K562 (cell line): ENCODE data around the gene PPP4R3A. TPM values are rescaled to one million over a fixed set of nuclear protein-coding genes. Genes with fewer than 3 reads are reported as not detected.

Experiments
- ATF7 ChIP-seq: fragments of 450-650 bp; IDR thresholded peaks from 2 replicates; pipeline ENCODE4 v1.7.1; 2014; ENCODE audit warnings: mild to moderate bottlenecking, moderate library complexity
- BCL6 ChIP-seq: fragments of 250-450 bp; sonication (Bioruptor Pico); IDR thresholded peaks from 2 replicates; pipeline ENCODE4 v1.4.0; 2020
- BHLHE40 ChIP-seq: IDR thresholded peaks from 2 replicates; pipeline ENCODE4 v1.6.1; 2011; ENCODE audit warnings: low read length, improper control_type of control experiment
- ELF1 ChIP-seq: fragments of 200-800 bp; sonication (Bioruptor generic); IDR thresholded peaks from 2 replicates; pipeline ENCODE4 v1.6.1; 2016; ENCODE audit warnings: missing genetic modification characterization, missing compliant biosample characterization
- ETV5 ChIP-seq: sonication (generic); formaldehyde crosslinking; IDR thresholded peaks from 2 replicates; pipeline ENCODE4 v1.4.0; 2020; ENCODE audit warnings: low read depth, mild to moderate bottlenecking, missing genetic modification reagents
- HCFC1 ChIP-seq: IDR thresholded peaks from 2 replicates; pipeline ENCODE4 v1.6.1; 2012; ENCODE audit warnings: low read depth, low read length, improper control_type of control experiment
- KLF10 ChIP-seq: fragments of 250-450 bp; sonication (Bioruptor Pico); IDR thresholded peaks from 2 replicates; pipeline ENCODE4 v1.6.1; 2021; ENCODE audit warnings: matching md5 sums
- POLR2AphosphoS2 ChIP-seq: IDR thresholded peaks from 2 replicates; pipeline ENCODE4 v1.6.1; 2012; ENCODE audit warnings: low read length, improper control_type of control experiment
- SRSF3 ChIP-seq: fragments of 200-400 bp; formaldehyde crosslinking; IDR thresholded peaks from 2 replicates; pipeline ENCODE4 v1.6.1; 2016; ENCODE audit warnings: mild to moderate bottlenecking, low read length, moderate library complexity; ENCODE audit not compliant: insufficient read depth
- TCF7L2 ChIP-seq: fragments of 150-350 bp; IDR thresholded peaks from 2 replicates; pipeline ENCODE4 v1.6.1; 2016; ENCODE audit warnings: low read depth, mild to moderate bottlenecking, low read length, moderate library complexity
- ZBTB49 ChIP-seq: sonication (generic); formaldehyde crosslinking; IDR thresholded peaks from 2 replicates; pipeline ENCODE4 v1.8.0; 2022; ENCODE audit warnings: missing genetic modification reagents, mild to moderate bottlenecking, borderline replicate concordance
- ZNF121 ChIP-seq: sonication (generic); formaldehyde crosslinking; conservative IDR thresholded peaks from 2 replicates; pipeline ENCODE4 v1.8.0; 2022; ENCODE audit warnings: missing genetic modification reagents
- ZNF175 ChIP-seq: fragments of 200-800 bp; sonication (Bioruptor generic); IDR thresholded peaks from 2 replicates; pipeline ENCODE4 v1.6.1; 2016; ENCODE audit warnings: low read depth, mild to moderate bottlenecking, missing genetic modification characterization, missing compliant biosample characterization
- ZNF277 ChIP-seq: fragments of 250-450 bp; sonication (Bioruptor Pico); IDR thresholded peaks from 2 replicates; pipeline ENCODE4 v1.8.0; 2022; ENCODE audit warnings: inconsistent platforms, mild to moderate bottlenecking, moderate library complexity, borderline replicate concordance
- ZNF589 ChIP-seq: fragments of 200-800 bp; sonication (Bioruptor generic); IDR thresholded peaks from 2 replicates; pipeline ENCODE4 v1.6.1; 2016; ENCODE audit warnings: low read depth, missing genetic modification characterization, missing compliant biosample characterization
- ZNF707 ChIP-seq: fragments of 250-450 bp; sonication (Bioruptor Pico); conservative IDR thresholded peaks from 2 replicates; pipeline ENCODE4 v1.8.0; 2022; ENCODE audit warnings: inconsistent platforms, mild to moderate bottlenecking, moderate library complexity
- polyA plus RNA-seq, 8 experiments: library from polyadenylated mRNA; depleted of rRNA in 4 of 8; stranded (reverse) in 5 of 8; unstranded in 3 of 8; fragments of >200 nt; fragmentation: Nextera tagmentation in 2 of 8; fragmentation: Illumina TruSeq in 1 of 8; extraction: Ambion mirVana in 2 of 8; extraction: Trizol in 1 of 8; gene quantifications; 2 replicates each; pipeline versions ENCODE4 v1.2.1 to v1.2.3, GENCODE V29; 2011 to 2014; ENCODE audit warnings: inconsistent platforms in 1 of 8, missing spikeins in 1 of 8
- total RNA-seq, 7 experiments: library from RNA; depleted of rRNA in 6 of 7; stranded (reverse); fragments of >200 nt in 6 of 7; fragmentation: Illumina TruSeq in 2 of 7; extraction: Trizol in 2 of 7; gene quantifications; 2 replicates each; pipeline versions ENCODE4 v1.2.1 to v1.2.3, GENCODE V29; 2011 to 2021; ENCODE audit warnings: low replicate concordance in 1 of 7
- TF ChIP-seq, protein P1 (sequence below): fragments of 450-650 bp; conservative IDR thresholded peaks from 2 replicates; pipeline ENCODE4 v1.6.1; 2016; ENCODE audit warnings: missing genetic modification characterization, low read depth, mild to moderate bottlenecking, control low read depth, missing compliant biosample characterization
- TF ChIP-seq, protein P2 (sequence below): sonication (generic); formaldehyde crosslinking; IDR thresholded peaks from 2 replicates; pipeline ENCODE4 v1.8.0; 2022; ENCODE audit warnings: mild to moderate bottlenecking, missing genetic modification reagents
- TF ChIP-seq, protein P3 (sequence below): fragments of 450-650 bp; formaldehyde crosslinking; IDR thresholded peaks from 2 replicates; pipeline ENCODE4 v1.4.0; 2020; ENCODE audit warnings: mild to moderate bottlenecking, mixed read lengths

PPP4R3A gene
- total and polyA plus RNA-seq, 9 of the 15 experiments (the other 6 are each of a cell fraction or from before 2014, with no cell fraction given) = 9.5 to 54.9 (median 44.9) TPM

DNA sequence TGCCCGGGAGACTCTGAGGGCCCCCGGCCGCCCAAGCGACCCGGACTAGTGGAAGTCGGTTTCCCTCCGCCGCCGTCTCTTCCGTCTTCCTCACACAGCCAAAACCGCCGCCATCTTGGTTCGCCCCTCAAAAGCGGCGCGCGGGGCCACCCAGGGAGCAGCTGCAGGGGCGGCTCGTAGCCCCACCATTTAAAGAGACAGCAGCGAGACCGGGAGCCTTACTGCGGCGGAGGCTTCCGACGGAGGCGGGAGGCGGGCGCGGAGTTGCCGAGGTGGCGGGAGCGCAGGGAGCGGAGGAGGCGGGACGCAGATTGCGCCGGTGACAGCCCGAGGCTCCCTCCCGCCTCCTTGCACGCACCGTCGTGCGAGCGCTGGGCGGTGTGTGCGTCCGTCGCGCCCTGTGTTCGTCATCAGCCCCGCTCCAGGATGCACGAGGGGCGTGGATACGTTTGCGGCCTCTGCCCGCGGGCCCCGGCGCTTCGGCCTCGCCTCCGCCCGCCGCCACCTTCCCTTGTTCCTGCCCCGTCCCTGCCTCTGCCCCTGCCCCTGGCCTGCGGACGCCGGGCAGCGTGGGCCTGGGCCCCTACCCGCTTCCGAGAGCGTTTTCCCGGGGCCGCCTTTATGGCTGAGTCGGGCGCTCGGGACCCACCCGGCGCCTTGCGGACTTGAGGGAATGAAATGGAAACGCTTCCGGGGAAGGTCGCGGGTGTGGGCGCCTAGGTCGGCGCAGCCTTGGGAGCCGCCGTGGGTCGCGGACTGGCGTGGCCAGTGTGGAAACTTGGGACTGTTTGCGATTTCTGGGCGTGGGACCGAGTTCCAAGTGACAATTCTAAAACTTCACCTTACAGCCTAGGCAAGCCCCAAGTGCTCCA is at the start of gene PPP4R3A (continued):
- TF ChIP-seq ZBTB49 (CRISPR knock-in tag) = no peak
- TF ChIP-seq SRSF3 = no peak
- peak; percentile 79 for TF ChIP-seq HCFC1
- TF ChIP-seq ELF1 = peak; percentile 68
- no peak for TF ChIP-seq ZNF707
- TF ChIP-seq ZNF175 (CRISPR knock-in tag) = no peak
- no peak; the same call in 1 of the 2 replicates for TF ChIP-seq ETV5 (CRISPR knock-in tag)
- no peak for TF ChIP-seq ZNF277 (CRISPR knock-in tag)
- no peak for TF ChIP-seq KLF10
- TF ChIP-seq, protein P1, sequence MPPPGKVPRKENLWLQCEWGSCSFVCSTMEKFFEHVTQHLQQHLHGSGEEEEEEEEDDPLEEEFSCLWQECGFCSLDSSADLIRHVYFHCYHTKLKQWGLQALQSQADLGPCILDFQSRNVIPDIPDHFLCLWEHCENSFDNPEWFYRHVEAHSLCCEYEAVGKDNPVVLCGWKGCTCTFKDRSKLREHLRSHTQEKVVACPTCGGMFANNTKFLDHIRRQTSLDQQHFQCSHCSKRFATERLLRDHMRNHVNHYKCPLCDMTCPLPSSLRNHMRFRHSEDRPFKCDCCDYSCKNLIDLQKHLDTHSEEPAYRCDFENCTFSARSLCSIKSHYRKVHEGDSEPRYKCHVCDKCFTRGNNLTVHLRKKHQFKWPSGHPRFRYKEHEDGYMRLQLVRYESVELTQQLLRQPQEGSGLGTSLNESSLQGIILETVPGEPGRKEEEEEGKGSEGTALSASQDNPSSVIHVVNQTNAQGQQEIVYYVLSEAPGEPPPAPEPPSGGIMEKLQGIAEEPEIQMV = no peak
- TF ChIP-seq ZNF589 (CRISPR knock-in tag) = no peak
- TF ChIP-seq, protein P2, sequence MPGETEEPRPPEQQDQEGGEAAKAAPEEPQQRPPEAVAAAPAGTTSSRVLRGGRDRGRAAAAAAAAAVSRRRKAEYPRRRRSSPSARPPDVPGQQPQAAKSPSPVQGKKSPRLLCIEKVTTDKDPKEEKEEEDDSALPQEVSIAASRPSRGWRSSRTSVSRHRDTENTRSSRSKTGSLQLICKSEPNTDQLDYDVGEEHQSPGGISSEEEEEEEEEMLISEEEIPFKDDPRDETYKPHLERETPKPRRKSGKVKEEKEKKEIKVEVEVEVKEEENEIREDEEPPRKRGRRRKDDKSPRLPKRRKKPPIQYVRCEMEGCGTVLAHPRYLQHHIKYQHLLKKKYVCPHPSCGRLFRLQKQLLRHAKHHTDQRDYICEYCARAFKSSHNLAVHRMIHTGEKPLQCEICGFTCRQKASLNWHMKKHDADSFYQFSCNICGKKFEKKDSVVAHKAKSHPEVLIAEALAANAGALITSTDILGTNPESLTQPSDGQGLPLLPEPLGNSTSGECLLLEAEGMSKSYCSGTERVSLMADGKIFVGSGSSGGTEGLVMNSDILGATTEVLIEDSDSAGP (CRISPR knock-in tag) = peak; percentile 100
- no peak for TF ChIP-seq BCL6 (CRISPR knock-in tag)
- TF ChIP-seq BHLHE40 = peak; percentile 76
- peak; percentile 76 for TF ChIP-seq ATF7
- no peak for TF ChIP-seq POLR2AphosphoS2
- TF ChIP-seq TCF7L2 = no peak
- TF ChIP-seq, protein P3, sequence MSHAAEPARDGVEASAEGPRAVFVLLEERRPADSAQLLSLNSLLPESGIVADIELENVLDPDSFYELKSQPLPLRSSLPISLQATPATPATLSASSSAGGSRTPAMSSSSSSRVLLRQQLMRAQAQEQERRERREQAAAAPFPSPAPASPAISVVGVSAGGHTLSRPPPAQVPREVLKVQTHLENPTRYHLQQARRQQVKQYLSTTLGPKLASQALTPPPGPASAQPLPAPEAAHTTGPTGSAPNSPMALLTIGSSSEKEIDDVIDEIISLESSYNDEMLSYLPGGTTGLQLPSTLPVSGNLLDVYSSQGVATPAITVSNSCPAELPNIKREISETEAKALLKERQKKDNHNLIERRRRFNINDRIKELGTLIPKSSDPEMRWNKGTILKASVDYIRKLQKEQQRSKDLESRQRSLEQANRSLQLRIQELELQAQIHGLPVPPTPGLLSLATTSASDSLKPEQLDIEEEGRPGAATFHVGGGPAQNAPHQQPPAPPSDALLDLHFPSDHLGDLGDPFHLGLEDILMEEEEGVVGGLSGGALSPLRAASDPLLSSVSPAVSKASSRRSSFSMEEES (CRISPR knock-in tag) = no peak
- no peak for TF ChIP-seq ZNF121 (CRISPR knock-in tag)
